NB4 (cell line): ENCODE data around the gene UGT1A3.

Experiments
- DNase-seq: peaks from one replicate; pipeline ENCODE4 v3.0.0; 2010; ENCODE audit warnings: low read depth
- H3K4me3 ChIP-seq: one replicate; pipeline ENCODE4 v1.5.1; 2011; ENCODE audit warnings: mild to moderate bottlenecking, low read depth, low read length, moderate library complexity
- CTCF ChIP-seq: IDR thresholded peaks from one replicate; pipeline ENCODE4 v1.5.1; 2012; ENCODE audit warnings: low read depth, low read length
- MAX ChIP-seq: IDR thresholded peaks from 2 replicates; pipeline ENCODE4 v1.6.1; 2011; ENCODE audit warnings: low read depth, low read length
- MYC ChIP-seq: IDR thresholded peaks from 2 replicates; pipeline ENCODE4 v1.6.1; 2011; ENCODE audit warnings: low read depth, low read length
- POLR2A ChIP-seq: IDR thresholded peaks from 2 replicates; pipeline ENCODE4 v1.6.1; 2011; ENCODE audit warnings: mild to moderate bottlenecking; ENCODE audit not compliant: insufficient read length; ENCODE audit errors: extremely low read depth

Gene UGT1A3

GRCh38 chr2:233702238-233702637 lies 26.6 kb upstream of the UGT1A3 start:
- H3K4me3 ChIP-seq: no peak overlapping the region
- TF ChIP-seq CTCF: no peak
- TF ChIP-seq MYC: no peak
- TF ChIP-seq MAX: no peak
- no peak for TF ChIP-seq POLR2A
- no peak for DNase-seq

- H3K4me3 ChIP-seq: no peak overlapping the region
- no peak for TF ChIP-seq MYC
- TF ChIP-seq POLR2A: no peak
- TF ChIP-seq CTCF: no peak
- TF ChIP-seq MAX: no peak
- DNase-seq: no peak
Measured at GRCh38 chr2:233705911-233706506, 22.8 kb upstream of the UGT1A3 start.

- TF ChIP-seq MAX (no peak), POLR2A (no peak), MYC (no peak)
- no peak overlapping the region for H3K4me3 ChIP-seq
- no peak for DNase-seq
Measured at GRCh38 chr2:233706720-233707119, 22.1 kb upstream of the UGT1A3 start.

GRCh38 chr2:233707940-233708644 lies 20.8 kb upstream of the UGT1A3 start:
- H3K4me3 ChIP-seq: no peak overlapping the region
- no peak for DNase-seq
- no peak for TF ChIP-seq MYC

GRCh38 chr2:233708942-233709341 lies 19.9 kb upstream of the UGT1A3 start:
- no peak for DNase-seq
- H3K4me3 ChIP-seq: no peak overlapping the region
- TF ChIP-seq MAX: no peak
- TF ChIP-seq POLR2A: no peak
- TF ChIP-seq CTCF: no peak
- TF ChIP-seq MYC: no peak

GRCh38 chr2:233711312-233712008 lies 17.4 kb upstream of the UGT1A3 start:
- H3K4me3 ChIP-seq: no peak overlapping the region
- TF ChIP-seq POLR2A (no peak), MYC (no peak), CTCF (peak; percentile 93), MAX (no peak)
- peak; percentile 71 for DNase-seq
